ENCODE measurements around the gene TESK2.

The TESK2 gene

GRCh38 chr1:45331436-45332345, 159.3 kb downstream of the TESK2 start:
- no peak for DNase-seq

GRCh38 chr1:45329445-45329844, 161.5 kb downstream of the TESK2 start:
- DNase-seq: no peak

- DNase-seq: no peak
Measured at GRCh38 chr1:45328680-45329079, 162.3 kb downstream of the TESK2 start.

GRCh38 chr1:45327644-45328515, 163.1 kb downstream of the TESK2 start:
- DNase-seq: no peak

- DNase-seq: peak; percentile 85
Measured at GRCh38 chr1:45326627-45327623, 164.0 kb downstream of the TESK2 start, which contains the start of gene HPDL. TSS of gene HPDL (plus strand) at chr1:45326895. CDS start at chr1:45327149, 254 bp downstream.

GRCh38 chr1:45325851-45326506, 165.0 kb downstream of the TESK2 start:
- no peak for DNase-seq

- DNase-seq: no peak
Measured at GRCh38 chr1:45322486-45323040, 168.4 kb downstream of the TESK2 start.

GRCh38 chr1:45321444-45321843, 169.5 kb downstream of the TESK2 start:
- DNase-seq: no peak

GRCh38 chr1:45319761-45320160, 171.2 kb downstream of the TESK2 start:
- no peak for DNase-seq

GRCh38 chr1:45317166-45317565, 173.8 kb downstream of the TESK2 start:
- no peak for DNase-seq

- DNase-seq: no peak
Measured at GRCh38 chr1:45314266-45314665, 176.7 kb downstream of the TESK2 start.

- DNase-seq: no peak
Measured at GRCh38 chr1:45306905-45307304, 184.1 kb downstream of the TESK2 start.

GRCh38 chr1:45306319-45306718, 184.6 kb downstream of the TESK2 start:
- DNase-seq: no peak

- no peak for DNase-seq
Measured at GRCh38 chr1:45305231-45305630, 185.7 kb downstream of the TESK2 start.

GRCh38 chr1:45304311-45305081, 186.5 kb downstream of the TESK2 start:
- DNase-seq: no peak

- peak; percentile 98 for DNase-seq
Measured at GRCh38 chr1:45303520-45304310, 187.2 kb downstream of the TESK2 start.

GRCh38 chr1:45302505-45303150, 188.3 kb downstream of the TESK2 start:
- no peak for DNase-seq

GRCh38 chr1:45300669-45300997, 190.3 kb downstream of the TESK2 start:
- DNase-seq: no peak

GRCh38 chr1:45299981-45300668, 190.8 kb downstream of the TESK2 start:
- DNase-seq: peak; percentile 75

Data from NCI-H1092 (cell line).